HG02642 (cell line): ENCODE data around the gene DCUN1D5.

ENCODE experiments used
- ATAC-seq: cut with Tn5 transposase; IDR thresholded peaks from one replicate; pipeline ENCODE4 v1.9.1; 2021; ENCODE audit warnings: mild to moderate bottlenecking; ENCODE audit not compliant: unreplicated experiment, poor library complexity

The DCUN1D5 gene

DNA sequence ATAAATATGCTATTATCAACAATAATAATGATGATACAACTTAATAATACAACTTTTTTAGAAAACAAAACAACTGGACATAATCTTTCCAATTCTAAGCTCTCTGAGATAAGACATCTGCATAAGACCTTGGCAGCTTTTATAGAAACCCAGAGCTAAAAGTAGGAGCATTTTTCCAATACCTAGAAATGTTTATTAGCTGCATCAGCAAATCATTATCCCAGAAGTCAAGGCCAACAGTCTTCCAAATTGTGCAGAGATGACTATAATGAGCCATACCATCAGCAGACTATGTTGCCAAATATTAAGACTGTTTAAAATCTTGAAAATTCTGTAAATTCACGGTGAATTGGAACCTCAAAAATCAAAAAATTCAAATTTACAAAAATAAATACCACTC is 30.3 kb downstream of the DCUN1D5 start:
- ATAC-seq, result no peak

DNA sequence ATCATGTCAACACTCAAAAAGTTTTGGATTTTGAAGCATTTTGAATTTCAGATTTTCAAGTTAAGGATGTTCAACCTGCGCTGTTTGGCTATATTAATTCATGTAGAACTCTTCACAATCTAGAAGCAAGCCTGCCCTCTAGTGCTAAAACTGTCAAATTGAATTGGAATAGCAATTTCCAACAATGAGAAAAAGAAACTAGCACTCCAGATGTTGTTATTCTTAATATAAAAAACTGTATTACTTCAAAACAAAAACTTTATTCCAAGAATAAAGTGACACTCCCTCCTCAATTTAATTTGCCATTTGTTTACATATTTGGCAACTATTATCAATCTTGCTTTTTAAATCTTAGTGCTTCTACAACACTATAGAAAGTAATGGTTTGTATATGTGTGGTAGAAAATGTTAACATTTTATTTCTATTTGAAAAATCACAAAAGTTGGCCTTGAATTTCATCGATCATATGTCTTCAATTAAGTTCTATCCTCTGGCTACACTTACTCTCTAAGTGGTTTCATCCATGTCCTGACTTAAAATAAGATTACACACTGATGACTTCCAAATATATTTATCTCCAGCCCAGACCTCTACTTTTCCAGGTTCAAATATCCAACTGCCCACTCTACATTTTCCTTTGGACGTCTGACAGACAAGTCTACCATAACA is 36.6 kb downstream of the DCUN1D5 start:
- ATAC-seq, result peak; percentile 60

GRCh38 chr11:103053997-103054396 is 38.0 kb downstream of the DCUN1D5 start:
- no peak for ATAC-seq

DNA sequence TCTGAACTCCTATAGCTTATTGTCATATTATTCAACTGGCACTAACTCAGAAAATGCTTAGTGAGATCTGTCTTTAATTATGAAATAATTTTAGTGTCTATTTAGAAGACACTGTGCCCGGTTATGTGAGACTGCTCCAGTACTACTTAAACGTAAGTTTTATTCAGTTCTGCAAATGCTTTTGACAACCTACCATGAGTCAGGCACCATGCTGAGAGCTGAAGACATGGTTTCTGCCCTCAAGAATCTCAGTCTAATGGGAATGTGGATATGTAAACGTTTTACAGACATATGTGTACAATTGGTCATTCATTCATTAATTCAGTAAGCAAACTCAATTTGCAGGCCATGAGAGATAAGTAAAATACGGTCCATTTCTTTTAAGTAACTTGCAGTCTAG is 40.0 kb downstream of the DCUN1D5 start:
- no peak for ATAC-seq

DNA sequence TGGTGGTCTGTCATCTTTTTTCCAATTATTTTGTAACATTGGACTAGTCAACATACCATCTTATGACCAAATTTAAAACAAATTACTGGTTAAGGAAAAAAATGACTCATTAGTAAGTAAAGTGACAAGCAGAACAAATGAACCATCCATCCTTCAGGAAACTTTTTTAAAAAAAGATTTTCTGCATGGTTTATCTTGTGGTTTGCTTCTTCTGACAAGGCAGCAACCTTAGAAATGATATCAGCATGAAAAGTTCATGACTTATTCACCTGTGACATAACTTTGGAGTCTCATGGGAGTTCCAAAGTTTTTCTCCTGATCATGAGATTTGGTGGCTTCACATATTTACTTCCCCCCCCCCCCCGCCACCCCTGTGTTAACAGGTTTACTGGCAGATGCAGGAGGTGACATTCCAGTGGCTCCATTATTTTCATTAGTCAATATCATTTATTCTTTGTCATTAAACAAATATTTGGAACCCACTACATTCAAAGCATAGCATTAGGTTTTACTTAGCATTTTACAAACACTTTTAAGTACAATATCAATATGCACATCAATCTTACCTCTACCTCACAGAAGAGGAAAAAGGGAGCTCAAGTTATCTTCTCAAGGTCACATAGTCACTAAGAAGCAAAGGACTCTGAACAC is 40.7 kb downstream of the DCUN1D5 start:
- ATAC-seq, result no peak

DNA sequence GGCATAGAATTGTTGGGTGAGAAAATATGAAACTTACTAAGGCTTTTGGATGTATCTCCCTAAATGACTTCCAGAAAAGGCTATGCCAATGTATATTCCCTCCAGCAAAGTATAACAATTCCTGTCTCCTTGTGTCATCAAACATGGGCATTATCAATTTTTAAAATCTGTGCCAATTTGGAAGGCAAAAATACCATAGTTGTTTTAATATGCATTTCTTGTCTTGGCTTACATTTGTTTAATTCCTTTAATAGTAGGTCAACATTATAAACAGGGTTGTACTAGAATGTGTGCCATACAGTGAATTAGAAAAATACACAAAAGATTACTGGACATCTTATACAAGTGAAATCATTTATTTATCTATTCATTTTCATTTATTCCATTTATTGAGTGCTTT is 41.6 kb downstream of the DCUN1D5 start:
- no peak for ATAC-seq

GRCh38 chr11:103047837-103048236 is 44.1 kb downstream of the DCUN1D5 start:
- no peak for ATAC-seq

- no peak for ATAC-seq
These were observed 47.9 kb downstream of the DCUN1D5 start for GRCh38 chr11:103043826-103044678.

DNA sequence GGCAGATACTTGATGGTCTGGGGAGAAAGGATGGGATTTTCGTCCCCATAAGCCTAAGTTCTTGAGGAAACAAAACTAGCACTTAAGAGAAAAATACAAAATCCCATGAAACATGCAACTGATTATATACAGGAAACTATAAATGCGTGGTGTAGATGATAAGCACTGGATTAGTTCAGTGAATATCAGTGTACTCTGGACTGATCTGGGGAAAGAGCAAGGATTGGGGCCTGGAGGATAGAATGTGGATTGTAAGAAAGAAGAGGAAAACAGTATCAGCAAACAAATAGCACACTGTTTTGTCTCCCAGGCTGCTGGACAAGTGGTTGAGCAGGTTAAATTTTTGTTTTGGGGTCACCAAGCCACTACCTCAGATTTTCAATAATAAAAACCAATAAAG is 49.8 kb downstream of the DCUN1D5 start:
- ATAC-seq, result no peak

GRCh38 chr11:103035791-103036434 is 56.0 kb downstream of the DCUN1D5 start:
- peak; percentile 98 for ATAC-seq

DNA sequence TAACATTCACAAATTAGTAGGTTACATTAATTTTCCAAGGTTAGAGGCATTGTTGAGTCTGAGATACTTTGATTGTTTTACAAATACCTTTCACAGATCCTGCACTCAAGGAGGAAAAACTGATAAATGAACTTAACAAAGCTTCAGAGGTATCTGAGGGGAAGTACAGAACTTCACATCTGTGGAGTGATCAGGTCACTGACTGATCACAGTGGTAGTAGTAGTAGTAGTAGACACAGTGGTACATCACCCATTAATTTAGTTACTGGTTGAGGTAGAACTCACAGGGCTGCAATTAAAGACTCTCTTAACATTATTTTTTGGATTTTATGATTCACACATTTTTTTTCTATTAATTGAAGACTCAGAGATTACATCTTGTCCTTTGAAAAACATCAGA is 56.7 kb downstream of the DCUN1D5 start:
- ATAC-seq, result no peak

GRCh38 chr11:103031834-103032233 is 60.1 kb downstream of the DCUN1D5 start:
- no peak for ATAC-seq

DNA sequence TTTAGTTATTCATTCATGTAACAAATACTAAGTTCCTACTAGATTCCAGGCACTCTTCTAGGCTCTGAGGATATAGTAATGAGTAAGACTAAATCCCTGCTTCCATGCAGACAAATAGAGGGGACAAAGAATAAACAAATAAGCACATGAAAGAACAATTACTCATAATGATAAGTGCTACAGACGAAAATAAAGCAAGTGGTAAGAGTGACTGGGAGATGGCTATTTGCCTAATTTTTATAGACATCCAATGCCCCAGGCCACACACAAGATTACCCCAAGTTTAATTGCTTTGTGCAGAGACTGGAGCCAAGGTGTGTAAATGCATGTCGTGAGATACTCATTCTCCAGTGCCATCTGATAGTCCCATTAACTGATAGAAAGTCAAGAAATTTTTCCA is 62.6 kb downstream of the DCUN1D5 start:
- no peak for ATAC-seq

DNA sequence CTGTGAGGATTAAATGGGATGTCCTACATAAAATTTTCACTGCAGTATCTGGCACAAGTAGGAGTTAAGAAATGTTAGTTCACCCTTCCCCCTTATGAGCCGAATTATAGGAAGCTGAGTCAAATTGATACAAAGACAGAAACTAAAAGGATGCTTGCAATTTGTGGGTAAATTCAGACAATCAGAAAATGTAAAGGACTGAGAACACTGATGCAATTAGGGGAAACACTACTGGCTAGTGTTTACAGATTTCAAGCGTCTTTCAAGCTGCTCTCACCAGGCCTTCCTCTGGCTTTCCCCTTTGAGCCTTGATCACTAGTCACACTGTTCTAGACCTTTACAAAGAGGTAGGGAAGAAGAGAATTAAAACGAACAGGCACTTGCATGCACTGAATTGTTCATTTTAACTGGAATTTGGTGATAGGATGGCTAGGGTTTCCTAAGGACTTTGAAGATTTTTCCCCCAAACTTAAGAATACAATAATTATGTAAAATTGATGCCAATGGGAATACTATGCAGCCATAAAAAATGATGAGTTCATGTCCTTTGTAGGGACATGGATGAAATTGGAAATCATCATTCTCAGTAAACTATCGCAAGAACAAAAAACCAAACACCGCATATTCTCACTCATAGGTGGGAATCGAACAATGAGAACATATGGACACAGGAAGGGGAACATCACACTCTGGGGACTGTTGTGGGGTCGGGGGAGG is 63.5 kb downstream of the DCUN1D5 start:
- peak; percentile 95 for ATAC-seq

DNA sequence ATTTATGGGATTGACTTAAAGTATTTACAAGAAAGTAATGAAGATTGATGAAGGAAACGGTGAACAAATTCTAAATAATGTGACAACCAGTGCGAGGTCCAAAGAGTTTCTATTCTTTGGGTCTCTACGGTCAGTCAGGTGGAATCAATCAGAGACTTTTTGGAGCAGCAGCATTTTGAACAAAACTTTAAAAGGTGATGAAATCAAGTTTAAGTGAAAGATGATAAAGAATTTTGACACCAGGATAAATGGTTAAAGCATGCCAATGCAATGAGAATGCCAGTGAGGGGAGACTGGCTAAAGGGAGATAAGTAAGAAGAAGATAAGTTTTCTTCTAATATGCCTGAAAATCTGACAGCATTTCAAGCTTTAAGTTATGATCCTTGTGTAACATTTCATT is 67.9 kb downstream of the DCUN1D5 start:
- ATAC-seq, result no peak

DNA sequence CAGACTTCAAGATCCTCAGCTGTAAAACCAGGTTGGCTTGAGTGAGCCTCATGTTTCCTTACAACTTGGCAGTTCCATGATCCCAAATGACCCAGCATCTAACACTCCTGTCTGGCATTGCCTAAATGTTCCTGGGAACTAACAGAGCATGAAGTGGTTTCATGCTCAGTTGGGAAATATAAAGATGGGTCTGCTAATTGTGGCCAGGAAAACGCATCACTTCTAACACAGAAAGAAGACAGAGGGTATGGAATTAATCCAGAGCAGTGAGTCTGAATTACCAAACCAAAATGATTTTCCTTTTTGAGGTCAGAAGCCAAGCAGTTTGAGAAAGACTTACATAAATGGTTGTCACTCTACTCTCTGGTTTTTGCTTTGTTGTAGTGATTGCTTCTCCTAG is 75.9 kb downstream of the DCUN1D5 start:
- no peak for ATAC-seq

GRCh38 chr11:103013421-103013820 is 78.5 kb downstream of the DCUN1D5 start:
- ATAC-seq, result no peak
